ENCODE measurements around the gene G3BP2.
"Not testable (repeated sequence)": the region's sequence is repeated elsewhere in the genome, so short reads cannot be mapped to it uniquely, and the experiment has no call there.

G3BP2 gene

DNA sequence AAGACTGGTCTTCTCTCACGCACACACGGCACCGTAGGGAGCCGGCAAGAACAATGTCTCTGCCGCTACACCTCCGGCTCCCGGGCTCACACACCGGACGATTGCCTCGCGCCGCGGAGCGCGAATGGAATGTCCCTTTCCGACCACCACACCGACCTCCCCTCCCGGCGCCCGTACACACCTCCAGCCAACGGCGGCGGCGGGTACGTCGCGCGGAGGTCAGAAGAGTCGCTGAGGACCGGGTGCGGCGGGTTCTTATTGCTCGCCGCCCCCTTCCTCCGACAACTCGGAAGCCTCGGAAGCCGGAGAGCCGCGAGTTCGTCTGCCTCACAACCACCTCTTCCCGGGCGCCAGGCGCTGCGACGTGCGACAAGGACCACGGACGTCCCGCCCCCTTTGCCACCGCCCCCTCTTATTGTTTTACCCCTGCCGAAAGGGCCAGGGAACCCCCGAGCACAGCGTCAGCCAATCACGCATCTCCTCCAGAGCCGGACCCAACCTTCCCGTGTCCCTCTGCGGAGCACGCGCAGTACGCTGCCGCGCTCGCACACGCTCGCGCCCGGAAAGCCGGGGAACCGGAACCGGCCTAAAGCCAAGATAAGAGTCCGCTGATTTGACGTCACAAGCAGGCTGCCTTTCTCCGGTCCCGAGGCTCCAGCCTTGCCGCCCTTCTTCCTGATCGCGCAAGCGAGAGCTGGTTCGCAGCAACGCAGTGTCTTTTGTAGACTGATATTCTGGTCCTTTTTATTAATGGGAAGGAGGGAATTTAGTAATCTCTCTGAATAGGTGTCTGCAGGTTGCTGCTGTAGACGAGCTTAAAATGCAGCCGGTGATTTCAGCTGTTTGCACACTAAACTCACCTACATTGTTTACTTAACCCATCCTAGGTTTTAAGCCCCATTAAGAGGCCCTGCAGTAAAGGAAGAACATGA is at the start of gene G3BP2:
G3BP2 (minus strand) TSS at position 385 of the 932 bp plus-strand sequence. CDS start 11,386 bp downstream, outside the sequence.
- peak; percentile 97 for DNase-seq (ENCODE audit: low spot score)

DNA sequence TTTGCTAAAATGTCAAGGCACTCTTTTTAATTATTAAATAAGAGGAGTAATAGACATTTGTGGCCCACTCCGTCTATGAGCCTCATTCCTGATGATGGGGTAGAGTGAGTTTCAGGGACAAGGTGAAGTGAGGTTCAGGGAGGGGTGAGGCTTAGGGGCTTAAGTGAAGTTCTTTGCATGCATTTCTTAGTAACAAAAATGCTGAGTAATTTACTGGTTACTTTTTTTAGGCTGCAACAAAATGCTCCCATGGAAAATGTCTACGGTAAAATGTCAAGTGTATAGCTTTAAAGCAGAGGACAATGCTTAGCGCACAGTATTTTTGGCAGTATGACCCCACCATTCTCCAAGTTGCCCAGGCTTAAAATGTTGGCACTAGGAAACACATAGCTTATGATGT is 49.2 kb upstream of the G3BP2 start:
- no peak for DNase-seq (ENCODE audit: low spot score)

DNA sequence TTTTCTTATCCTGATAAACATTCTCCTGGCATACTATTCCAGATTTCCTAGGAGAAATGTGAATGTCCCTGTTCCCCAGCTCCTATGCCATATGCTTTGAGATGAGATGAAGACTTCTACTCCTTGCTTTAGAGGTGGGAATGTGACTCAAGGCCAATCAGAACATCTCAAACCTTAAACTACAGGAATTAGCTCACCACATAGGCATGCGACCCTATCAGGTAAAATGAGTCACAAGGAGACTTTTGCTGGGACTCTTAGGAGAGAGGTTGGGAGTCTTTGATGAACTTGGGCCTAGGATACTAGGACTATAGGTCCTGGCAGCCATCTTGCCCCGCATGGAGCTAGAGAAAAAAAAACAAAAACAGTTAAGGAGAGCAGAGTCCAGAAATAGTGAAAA is 45.3 kb upstream of the G3BP2 start:
- no peak for DNase-seq (ENCODE audit: low spot score)

DNA sequence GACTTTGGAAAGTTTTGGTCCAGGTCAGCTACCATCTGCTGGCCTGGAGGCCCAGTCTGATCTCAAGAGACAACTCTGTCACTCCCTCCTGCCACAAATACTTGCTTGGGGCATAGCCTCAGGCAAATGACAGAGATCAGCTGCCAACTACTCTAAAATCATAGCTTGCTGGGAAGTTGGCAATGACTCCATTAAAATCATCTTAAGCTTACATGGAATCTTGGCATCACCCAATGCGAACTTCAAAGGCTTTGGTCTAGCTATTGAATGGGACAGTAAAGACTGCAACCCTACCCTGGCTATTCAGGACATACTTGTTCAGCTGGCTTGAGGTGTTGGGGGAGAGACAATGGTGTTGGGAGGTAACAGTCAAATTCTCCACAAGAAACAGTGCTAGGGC is 44.2 kb upstream of the G3BP2 start:
- DNase-seq (ENCODE audit: low spot score) = no peak

DNA sequence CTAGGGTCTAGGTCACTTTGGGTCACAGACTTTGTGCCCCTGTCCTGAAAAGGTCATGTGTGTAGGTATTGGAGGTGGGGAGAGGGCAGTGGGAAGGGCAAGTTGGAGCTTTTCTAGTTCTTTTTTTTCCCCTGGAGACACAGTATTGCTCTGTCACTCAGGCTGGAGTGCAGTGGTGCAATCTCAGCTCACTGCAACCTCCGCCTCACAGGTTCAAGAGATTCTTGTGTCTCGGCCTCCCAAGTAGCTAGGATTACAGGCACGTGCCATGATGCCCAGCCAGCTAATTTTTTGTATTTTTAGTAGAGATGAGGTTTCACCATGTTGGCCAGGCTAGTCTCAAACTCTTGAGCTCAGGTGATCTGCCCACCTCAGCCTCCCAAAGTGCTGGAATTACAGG is 42.8 kb upstream of the G3BP2 start:
- DNase-seq (ENCODE audit: low spot score) = not testable (repeated sequence)

DNA sequence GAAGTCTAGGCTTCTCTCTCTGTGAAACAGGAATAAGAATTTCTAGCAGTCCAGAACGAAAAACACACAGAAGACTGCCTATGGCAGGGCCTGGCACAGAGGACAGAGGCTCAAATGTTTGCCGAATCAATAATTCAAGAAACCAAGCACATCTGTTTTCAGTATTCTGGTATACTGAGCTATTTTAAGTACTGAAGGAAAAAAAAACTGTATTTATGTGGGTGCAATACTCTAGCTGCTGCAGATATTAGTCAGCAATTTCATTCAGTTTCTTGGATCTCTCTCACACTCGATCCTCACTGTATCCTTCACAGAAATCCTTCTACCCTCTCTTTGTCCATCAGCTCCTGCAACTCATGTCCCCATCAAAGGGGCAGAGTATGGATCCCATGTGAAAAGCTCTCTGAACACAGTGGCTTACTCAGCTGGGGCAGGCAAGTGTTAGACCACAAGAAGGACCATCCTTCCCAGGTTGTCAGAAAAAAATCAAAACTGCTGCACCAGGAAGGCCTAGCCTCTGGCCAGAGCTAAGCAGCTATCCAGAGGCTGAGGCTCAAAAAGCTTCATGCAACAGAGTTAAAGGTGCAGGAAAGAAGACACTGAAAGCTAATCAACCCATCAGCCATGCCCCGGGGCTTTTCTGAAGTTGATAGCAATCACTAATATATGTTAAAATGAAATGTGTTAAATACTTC is 42.0 kb upstream of the G3BP2 start:
- DNase-seq (ENCODE audit: low spot score) = peak; percentile 28

DNA sequence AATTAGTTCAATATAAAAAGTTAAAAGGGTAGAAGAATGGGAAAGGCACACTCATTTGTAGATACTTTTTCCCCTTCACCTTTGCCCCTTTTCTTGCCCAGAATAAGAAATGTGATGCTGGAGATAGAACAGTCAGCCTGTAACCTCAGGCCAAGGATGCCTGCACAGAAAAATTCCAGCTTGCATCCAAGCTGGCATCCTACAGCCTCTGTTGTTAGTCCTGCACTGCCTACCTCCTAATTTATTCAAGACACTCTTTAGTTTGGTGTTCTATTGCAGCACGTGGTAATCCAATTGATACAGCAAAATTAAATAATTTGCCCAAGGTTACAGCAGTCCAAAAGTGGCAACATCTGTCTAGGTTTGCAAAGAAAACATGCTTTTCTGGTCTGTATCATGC is 41.5 kb upstream of the G3BP2 start:
- no peak for DNase-seq (ENCODE audit: low spot score)

DNA sequence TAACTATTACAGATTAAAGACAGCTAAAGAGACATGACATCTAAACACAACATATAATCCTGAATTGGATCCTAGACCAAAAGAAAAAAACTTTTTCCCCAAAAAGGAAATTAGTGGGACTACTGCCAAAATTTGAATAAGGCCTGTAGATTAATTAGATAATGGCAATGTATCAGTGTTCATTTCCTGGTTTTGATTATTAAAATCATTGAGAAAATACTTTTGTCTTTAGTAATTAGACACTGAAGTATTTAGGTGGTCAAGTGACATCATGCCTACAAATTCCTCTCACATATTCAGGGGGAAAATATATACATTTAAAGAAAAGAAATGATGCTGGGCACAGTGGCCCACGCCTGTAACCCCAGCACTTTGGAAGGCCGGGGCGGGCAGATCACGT is 40.8 kb upstream of the G3BP2 start:
- DNase-seq (ENCODE audit: low spot score) = no peak

DNA sequence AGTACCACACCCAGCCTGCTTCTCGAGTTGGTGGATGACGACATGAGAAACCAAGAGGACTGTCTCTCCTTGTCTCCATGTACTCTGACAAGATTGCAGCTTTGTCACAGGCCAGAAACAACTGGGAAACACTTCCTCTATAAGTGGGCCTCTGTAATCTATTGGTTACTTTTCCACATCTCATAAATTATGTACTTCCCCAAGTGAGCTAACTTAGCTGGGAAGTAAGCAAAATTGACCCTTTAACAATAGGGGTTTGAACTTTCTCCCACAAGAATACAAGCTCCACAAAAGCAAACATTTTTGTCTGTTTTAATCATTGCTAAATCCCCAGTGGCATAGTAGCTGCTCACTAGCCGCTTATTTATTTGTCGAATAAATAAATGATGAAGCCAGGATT is 37.0 kb upstream of the G3BP2 start:
- no peak for DNase-seq (ENCODE audit: low spot score)

DNA sequence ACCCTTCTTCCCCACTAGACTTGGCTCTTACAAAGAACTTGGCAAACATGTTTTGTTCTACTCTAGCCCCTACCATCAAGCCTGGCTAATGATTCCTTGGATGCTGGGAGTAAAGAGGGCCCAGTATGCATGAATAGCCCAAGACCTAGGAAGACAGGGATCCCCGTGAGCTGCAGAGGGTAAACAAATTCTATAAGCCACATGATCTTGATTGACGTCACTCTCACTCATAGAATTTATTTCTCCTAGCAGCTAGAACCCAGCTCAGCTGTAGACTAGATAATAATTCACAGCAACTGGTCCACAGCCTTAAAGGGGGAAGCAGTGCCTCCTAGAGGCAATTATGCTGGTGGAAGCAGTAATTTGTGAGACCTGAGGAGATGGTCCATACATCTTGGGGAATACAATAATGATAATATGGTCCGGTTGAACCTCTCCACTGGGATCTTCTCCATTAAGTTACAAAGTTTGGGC is 35.0 kb upstream of the G3BP2 start:
- DNase-seq (ENCODE audit: low spot score) = no peak

DNA sequence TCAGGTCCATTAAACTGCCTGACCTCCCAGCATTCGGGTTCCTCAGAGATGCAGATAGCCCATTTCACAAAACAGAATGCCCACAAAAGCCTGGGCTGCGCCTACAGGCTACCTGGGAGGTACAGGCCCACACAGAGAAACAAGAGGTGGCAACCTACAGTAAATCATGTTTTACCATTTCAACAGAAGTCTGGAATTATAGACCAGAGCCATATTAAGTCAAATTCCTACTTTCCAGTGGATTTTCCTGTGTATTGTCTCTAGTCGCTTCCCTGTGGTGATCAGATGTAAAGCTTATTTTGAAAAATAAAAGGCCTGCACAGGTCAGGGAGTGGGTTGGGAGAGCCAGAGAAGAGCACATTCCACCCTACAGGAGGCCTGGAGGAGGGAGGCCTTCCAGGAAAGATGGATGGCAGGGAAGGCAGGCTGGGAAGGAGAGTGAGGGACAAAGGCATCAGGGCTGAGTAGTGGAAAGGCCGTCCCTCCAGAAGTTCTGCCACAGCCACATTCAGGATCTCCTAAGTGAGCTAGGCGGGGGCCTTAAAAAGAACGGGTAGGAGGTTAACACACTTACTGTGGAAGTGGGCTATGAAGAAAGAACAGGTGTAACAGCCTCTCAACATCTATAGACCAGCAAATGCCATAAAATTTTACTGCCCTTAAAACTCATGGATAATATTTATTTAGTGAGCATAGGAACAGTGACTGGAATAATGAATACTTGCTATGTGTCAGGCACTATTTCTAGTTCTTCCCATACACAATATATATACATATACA is 32.2 kb upstream of the G3BP2 start:
- DNase-seq (ENCODE audit: low spot score) = no peak

DNA sequence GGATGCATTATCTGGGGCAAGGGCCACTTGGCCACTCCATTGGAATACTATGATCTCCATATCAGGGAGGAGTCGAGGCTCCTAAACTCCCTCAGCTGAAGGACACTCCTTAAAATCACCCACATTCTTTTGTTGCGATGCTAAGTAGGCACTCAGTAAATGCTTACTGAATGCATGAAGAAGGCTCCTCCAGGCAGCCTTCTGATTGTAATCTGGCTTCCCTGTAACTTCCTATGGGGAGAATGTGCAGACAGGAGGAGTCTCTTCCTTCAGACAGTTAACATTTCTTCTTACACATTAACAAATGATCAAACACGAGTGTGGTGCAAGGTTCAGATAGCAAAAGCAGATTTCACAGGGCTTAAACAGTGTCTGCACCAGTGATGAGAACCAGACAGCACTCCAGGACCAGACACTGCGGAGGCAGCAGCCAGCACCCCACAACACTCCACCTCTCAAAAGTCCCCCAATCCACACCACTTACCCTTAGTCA is 29.8 kb upstream of the G3BP2 start:
- DNase-seq (ENCODE audit: low spot score) = no peak

DNA sequence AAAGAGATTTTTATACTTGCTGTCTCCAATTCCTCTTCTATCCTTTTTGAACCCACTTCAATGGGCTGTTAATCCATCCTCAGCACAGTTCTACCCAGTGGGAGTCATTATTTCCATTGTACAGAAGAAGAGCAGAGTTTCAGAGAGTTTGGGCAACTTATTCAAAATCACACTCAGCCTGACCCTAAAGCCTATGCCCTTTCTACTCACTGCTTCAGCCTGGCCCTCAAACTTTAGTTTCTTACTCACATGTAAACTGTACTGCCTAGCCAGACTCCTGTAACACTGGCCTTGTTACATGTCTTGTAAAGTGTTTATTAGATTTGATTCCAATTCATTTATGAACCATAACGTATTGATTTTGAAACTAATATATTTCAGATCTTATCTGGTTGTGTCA is 26.1 kb upstream of the G3BP2 start:
- no peak for DNase-seq (ENCODE audit: low spot score)

DNA sequence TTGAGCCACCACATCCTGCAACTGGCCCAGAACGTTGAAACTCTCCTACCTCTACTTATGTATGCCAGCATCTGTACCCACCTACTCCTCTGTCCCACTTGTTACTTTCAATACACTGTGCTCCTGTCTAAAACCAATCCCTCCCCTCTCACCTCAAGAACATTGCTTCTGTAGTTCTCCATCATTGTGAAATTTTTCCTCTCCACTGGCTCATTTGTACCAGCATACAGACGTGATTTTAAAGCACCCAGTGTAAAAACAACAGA is 25.7 kb upstream of the G3BP2 start:
- no peak for DNase-seq (ENCODE audit: low spot score)

DNA sequence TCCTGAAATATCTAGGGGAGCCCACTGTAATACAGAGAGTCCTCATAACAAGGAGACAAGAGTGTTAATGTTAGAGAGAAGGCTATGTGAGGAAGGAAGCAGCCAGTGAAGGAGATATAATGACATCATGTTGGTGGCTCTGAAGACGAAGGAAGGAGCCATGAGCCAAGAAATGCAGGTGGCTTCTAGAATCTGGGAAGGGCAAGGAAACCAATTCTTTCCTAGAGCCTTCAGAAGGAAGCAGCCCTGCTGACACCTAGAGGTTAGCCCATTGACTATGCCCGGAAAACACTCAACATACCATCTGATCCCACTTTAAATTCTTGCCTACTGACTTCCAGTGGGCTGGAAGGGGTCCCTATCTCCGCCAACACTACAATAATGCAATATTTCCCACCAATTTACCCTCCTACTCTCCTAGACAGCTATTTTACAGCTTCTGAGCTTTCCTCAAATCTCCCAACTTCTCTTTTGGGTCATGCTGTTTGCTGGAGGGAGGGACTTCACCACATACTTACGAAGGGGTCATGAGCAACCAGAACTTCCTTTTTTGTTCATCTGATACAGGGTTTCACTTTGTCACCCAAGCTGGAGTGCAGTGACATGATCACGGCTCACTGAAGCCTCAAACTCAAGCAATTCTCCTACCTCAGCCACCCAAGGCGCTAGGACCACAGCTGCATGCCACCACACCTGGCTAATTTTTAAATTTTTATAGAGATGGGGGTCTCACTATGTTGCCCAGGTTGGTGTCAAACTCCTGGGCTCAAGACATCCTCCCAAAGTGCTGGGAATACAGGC is 25.2 kb upstream of the G3BP2 start:
- no peak for DNase-seq (ENCODE audit: low spot score)

DNA sequence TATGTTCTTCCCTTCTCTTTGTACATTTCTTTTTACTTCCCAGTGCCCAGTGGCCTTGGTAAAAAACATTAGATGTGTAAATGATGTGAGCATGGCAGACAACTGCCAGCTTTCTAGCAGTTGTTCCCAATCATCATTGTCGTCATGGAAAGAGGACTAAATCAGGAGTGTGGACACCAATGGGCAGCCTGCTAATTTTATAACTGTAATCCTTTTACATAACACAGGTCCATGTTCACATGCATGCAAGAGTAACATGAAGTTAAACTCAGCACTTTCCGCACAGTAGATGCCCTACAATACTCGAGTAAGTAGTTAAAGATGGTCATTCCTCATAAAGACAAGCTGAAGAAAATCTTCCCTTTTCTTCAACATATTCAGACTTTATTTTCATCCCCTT is 23.4 kb upstream of the G3BP2 start:
- DNase-seq (ENCODE audit: low spot score) = no peak

DNA sequence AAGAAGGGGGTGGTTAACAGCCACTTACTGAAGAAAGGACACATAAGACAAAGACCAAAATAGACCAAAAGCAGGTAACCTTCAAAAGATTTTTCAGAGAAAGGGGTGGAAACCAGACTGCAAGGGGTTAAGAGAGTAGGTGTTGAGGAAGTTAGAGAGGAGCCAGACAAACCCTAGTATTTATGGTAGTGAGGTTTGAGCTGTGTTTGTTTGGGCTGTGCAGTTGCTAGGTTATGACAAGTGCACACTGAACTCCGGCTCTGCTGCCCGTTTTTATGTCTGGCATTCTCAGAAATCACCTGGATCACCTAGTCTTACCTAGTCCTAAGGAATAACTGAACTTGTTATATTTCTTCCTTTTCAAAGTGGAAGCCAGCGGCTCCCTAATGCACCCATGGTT is 22.9 kb upstream of the G3BP2 start:
- no peak for DNase-seq (ENCODE audit: low spot score)

DNA sequence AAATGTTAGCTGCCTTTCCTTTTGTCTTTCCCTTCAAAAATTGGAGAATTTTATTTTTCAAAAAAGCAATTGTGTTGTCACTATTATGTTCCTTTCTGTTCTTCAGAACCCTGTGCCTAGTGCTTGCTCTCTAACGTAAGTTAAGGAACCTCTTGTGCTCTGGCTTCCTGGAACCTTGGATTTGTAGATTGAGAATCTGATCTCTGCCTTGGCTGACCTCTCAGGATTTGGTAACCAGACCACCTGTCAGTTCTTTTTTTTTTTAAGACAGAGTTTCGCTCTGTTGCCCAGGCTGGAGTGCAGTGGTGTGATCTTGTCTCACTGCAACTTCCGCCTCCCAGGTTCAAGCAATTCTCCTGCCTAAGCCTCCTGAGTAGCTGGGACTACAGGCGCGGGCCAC is 18.9 kb upstream of the G3BP2 start:
- DNase-seq (ENCODE audit: low spot score) = not testable (repeated sequence)

DNA sequence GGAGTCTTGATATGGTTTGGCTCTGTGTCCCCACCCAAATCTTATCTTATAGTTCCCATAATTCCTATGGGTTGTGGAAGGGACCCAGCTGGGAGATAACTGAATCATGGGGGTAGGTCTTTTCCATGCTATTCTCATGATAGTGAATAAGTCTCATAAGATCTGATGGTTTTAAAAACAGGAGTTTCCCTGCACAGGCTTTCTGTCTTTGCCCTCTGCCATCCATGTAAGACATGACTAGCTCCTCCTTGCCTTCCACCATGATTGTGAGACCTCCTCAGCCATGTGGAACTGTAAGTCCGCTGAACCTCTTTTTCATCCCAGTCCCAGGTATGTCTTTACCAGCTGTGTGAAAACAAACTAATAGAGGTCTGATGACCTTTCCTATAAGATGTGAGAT is 13.9 kb upstream of the G3BP2 start:
- not testable (repeated sequence) for DNase-seq (ENCODE audit: low spot score)

DNA sequence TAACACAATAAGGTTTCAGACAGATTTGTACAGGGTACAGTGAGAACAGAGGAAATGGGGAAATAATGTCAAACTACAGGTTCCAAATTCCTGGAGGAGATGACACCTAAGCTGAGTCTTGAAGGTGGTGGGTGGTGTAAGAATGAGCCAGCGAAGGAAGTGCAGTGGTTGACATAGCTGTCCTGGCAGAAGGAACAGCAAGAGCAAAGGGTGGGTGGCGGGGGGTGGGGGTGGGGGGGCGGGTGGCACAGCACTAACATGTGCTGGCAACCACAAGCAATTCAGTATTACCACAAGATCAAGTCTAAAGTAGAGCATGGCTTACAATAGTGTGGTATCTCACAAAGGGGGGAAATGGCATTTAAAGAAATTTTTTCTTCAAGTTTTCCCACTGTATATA is 13.1 kb upstream of the G3BP2 start:
- no peak for DNase-seq (ENCODE audit: low spot score)

DNA sequence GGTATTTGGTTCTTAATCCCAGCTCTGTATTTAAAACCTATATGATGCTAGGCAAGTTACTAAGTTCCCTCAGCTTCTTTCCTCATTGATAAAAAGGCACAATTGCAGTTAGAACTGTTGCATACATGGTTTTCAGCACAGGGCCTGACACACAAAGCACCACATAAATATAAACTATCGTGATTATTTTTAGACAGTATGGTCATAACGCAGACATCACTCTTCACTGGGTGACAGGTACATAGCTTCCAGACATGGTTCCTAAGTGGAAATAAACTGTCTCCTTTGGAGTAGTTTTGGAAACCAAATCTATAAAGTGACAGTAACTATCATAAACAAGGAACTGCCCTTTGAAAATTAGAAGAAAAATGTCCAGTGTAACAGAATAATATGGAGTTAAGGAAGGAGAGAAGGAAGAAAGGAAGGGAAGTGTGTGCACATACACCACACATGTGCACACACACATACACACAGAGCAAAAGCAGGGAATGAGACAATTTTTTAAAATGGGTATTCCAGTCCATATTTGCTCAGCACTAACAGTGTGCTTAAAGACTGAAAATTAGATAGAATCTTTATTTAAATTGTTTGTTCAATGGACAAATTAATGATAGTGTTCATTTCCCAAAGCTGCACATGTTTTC is 12.5 kb upstream of the G3BP2 start:
- no peak for DNase-seq (ENCODE audit: low spot score)

Data from AG08396 (cell line).